Pons (tissue), 1 donor: ENCODE results near the gene ERCC2.
"Not testable (repeated sequence)": the region's sequence is repeated elsewhere in the genome, so short reads cannot be mapped to it uniquely, and the experiment has no call there.

Experiments
- DNase-seq: peaks from one replicate; pipeline ENCODE4 v3.0.0-alpha.2; 2016; ENCODE audit warnings: low spot score

The ERCC2 gene

GRCh38 chr19:45333609-45334303, 36.6 kb downstream of the ERCC2 start:
- DNase-seq, result no peak

GRCh38 chr19:45331411-45331810, 39.0 kb downstream of the ERCC2 start:
- DNase-seq, result no peak

- DNase-seq, result no peak
These were observed 42.8 kb downstream of the ERCC2 start for GRCh38 chr19:45327404-45328143.

GRCh38 chr19:45324349-45324907, 45.9 kb downstream of the ERCC2 start:
- DNase-seq, result no peak

GRCh38 chr19:45323671-45324081, 46.7 kb downstream of the ERCC2 start:
- no peak for DNase-seq

GRCh38 chr19:45322744-45323281, 47.6 kb downstream of the ERCC2 start, which contains the start of gene CKM:
Gene CKM (minus strand): TSS chr19:45322875. CDS start chr19:45319713, 3,162 bp downstream.
- DNase-seq, result no peak

- DNase-seq, result no peak
These were observed 48.1 kb downstream of the ERCC2 start for GRCh38 chr19:45322311-45322710.

GRCh38 chr19:45321848-45322247, 48.5 kb downstream of the ERCC2 start:
- no peak for DNase-seq

- DNase-seq, result no peak
These were observed 49.2 kb downstream of the ERCC2 start for GRCh38 chr19:45320997-45321775.

- no peak for DNase-seq
These were observed 55.1 kb downstream of the ERCC2 start for GRCh38 chr19:45315304-45315703.

GRCh38 chr19:45314708-45315245, 55.6 kb downstream of the ERCC2 start:
- no peak for DNase-seq

GRCh38 chr19:45312285-45312684, 58.1 kb downstream of the ERCC2 start:
- DNase-seq, result not testable (repeated sequence)

GRCh38 chr19:45311621-45312020, 58.8 kb downstream of the ERCC2 start:
- DNase-seq, result no peak

- DNase-seq, result not testable (repeated sequence)
These were observed 61.1 kb downstream of the ERCC2 start for GRCh38 chr19:45309322-45309721.

- no peak for DNase-seq
These were observed 63.0 kb downstream of the ERCC2 start for GRCh38 chr19:45307361-45307760.

- DNase-seq, result no peak
These were observed 63.8 kb downstream of the ERCC2 start for GRCh38 chr19:45306518-45307027.

GRCh38 chr19:45306040-45306439, 64.3 kb downstream of the ERCC2 start:
- DNase-seq, result no peak

- no peak for DNase-seq
These were observed 65.0 kb downstream of the ERCC2 start for GRCh38 chr19:45305421-45305820.

- DNase-seq, result no peak
These were observed 65.4 kb downstream of the ERCC2 start for GRCh38 chr19:45305007-45305406.

- DNase-seq, result no peak
These were observed 66.0 kb downstream of the ERCC2 start for GRCh38 chr19:45304141-45304926.
